NCI-H128 (cell line): ENCODE measurements around the gene GNA12.
"Not testable (repeated sequence)": the region's sequence is repeated elsewhere in the genome, so short reads cannot be mapped to it uniquely, and the experiment has no call there.

ENCODE experiments used
- DNase-seq: peaks from one replicate; lab custom pipeline; 2025; ENCODE audit not compliant: unreplicated experiment; lab: John Stamatoyannopoulos, UW

GNA12 gene

DNA sequence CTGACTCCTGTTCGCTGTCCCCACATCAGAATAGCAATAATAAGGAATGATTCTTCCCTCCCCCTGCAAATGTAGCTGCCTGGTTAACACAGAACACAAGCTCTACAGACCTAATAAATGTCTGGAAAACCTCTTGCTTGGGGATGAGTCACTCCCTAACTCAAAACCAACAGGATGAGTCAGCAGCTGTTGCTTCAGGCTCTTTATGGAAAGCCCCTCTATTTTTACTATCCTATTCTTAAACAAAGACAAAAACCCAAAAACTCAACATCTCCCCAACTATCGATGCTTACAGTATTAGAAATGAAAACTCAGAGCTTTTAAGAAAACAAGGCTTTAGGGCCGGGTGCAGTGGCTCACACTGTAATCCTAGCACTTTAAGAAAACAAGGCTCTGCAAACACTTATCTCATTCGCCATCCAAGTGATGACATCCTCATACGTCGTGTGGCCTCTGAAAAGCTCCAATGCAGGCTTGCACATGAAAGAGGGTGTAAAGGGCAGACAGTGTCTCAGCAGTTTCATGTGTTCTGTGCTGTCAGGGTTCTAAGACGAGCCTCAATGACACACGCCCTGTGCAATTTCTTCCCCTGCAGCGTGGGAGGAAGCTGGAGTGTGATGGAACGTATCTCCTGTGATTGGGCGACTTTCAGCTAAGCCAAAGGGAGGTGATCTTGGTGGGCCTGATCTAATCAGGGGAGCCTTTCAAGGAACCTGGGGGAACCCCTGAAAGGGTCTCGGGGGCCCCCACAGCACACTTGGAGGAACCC is 86.0 kb downstream of the GNA12 start:
- no peak for DNase-seq

DNA sequence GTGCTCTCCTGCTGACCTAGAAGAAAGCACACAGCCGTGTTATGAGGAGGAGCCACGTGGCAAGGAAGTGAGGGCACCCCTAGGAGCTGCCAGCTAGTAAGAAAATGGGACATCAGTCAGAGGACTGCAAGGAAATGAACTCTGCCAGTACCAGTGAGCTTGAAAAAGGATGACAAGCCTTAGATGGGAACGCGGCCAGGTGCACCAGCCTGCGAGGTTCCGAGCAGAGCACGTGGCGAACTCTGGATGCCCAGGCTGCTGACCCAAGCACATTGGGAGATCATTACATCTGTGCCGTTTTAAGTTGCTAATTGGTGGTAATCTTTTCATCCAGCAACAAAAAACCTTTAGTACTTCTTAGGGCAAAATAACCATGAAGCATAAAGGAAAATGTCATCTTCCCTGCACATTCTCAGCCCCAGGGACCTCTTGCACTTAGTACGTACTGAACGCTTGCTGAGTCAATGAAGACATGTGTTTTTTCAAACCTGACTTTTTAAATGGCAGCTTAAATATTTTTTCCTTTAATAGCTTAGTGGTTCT is 86.7 kb downstream of the GNA12 start:
- DNase-seq, result no peak

DNA sequence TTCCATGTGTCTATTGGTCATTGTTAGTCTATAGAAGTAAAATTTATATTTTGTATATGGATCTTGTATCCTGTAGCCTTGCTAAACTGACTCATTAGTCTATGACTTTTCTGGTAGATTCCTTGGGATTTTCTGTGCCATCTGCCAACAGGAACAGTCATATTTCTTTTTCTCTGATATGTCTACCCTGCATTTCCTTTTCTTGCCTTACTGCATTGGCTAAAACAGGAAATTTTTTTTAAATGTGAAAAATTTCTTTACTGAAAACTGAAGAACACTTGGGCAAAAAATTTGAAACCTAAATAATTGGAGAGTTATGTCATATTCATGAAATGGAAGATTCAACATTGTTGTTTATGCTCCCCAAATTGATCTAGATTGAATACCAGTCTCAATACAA is 88.6 kb downstream of the GNA12 start:
- DNase-seq, result no peak

DNA sequence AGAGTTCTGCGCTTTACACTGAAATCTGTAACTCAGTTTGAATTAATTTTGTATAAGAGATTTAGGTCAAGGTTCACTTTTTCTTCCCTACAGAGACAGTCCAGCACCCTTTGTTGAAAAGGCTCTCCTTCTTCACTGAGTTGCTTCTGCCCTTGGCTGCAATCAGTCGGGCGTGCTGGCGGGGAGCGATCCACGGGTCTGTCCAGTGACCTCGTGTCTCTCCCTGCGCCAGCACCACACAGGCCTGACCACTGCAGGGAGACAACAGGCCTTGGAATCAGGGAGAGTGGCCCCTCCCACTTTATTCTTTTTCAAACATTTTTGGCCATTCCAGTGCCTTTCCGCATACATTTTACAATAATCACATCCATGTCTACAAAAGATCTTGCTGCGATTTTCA is 89.2 kb downstream of the GNA12 start:
- no peak for DNase-seq

DNA sequence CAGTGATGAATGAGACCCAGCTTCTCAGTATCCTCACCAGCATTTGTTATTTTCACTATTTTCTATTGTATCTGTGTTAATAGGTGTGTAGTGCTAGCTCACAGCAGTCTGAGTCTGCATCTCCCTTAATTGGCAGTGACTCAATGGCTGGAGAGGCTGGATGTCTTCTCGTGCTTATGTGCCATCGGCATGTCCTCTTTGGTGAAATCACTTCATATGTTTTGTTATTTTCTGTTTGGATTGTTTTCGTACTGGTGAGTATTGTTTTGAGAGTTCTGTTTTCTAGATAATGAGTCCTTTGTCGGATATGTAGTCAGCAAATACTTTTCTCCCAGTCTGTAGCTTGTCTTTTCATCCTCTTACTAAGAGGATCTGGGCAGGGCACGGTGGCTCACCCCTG is 90.0 kb downstream of the GNA12 start:
- DNase-seq, result no peak

DNA sequence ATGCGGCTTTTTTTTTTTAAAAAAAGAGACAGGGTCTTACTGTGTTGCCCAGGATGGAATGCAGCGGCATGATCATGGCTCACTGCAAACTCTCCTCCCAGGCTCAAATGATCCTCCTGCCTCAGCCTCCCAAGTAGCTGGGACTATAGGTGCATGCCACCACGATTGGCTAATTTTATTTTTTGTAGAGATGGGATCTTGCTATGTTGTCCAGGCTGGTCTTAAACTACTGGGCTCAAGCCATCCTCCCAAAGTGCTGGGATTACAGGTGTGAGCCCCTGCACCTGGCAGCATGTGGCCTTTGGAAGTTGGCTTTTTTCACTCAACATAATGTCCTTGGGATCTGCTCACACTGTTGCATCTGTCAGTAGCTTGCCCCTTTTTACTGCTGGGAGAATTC is 91.0 kb downstream of the GNA12 start:
- DNase-seq, result no peak

DNA sequence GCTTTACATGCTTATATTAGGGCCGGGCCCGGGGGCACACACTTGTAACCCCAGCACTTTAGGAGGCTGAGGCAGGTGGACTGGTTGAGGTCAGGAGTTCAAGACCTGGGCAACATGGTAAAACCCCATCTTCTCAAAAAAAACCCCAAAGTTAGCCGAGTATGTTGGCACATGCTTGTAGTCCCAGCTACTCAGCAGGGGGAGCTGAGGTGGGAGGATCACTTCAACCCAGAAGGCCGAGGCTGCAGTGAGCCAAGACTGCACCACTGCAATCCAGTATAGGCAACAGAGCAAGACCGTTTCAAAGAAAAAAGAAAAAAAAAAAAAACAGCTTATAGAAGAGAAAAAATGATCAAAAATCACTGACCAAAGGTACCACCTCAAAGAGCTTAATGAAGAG is 93.0 kb downstream of the GNA12 start:
- DNase-seq, result no peak

DNA sequence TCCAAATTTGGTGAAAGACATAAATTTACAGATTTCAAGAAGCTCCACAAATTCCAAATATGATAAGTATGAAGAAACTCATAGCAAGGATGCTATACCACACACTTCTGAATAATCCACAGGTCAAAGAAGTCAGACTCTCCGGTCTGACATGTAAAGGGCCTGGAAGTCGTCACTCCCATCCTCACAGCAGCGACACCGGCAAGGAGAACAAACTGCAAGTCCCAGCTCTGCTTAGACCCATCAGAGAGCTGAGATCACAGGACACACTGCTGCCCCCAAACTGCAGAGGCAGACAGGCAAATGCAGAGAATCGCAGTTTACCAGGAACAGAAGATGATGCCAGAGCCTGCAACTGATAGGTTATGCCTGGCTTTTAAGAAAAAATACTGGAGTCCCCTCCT is 94.1 kb downstream of the GNA12 start:
- no peak for DNase-seq

DNA sequence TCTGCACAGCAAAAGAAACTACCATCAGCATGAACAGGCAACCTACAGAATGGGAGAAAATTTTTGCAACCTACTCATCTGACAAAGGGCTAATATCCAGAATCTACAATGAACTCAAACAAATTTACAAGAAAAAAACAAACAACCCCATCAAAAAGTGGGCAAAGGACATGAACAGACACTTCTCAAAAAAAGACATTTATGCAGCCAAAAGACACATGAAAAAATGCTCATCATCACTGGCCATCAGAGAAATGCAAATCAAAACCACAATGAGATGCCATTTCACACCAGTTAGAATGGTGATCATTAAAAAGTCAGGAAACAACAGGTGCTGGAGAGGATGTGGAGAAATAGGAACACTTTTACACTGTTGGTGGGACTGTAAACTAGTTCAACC is 95.4 kb downstream of the GNA12 start:
- not testable (repeated sequence) for DNase-seq

DNA sequence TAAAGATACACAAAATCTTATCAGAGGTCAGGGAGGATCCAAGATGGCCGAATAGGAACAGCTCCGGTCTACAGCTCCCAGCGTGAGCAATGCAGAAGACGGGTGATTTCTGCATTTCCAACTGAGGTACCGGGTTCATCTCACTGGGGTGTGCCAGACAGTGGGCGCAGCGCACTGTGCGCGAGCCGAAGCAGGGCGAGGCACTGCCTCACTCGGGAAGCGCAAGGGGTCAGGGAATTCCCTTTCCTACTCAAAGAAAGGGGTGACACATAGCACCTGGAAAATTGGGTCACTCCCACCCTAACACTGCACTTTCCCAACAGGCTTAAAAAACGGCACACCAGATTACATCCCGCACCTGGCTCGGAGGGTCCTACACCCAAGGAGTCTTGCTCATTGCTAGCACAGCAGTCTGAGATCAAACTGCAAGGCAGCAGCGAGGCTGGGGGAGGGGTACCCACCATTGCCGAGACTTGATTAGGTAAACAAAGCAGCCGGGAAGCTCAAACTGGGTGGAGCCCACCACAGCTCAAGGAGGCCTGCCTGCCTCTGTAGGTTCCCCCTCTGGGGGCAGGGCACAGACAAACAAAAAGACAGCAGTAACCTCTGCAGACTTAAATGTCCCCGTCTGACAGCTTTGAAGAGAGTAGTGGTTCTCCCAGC is 100.5 kb downstream of the GNA12 start:
- DNase-seq, result not testable (repeated sequence)

DNA sequence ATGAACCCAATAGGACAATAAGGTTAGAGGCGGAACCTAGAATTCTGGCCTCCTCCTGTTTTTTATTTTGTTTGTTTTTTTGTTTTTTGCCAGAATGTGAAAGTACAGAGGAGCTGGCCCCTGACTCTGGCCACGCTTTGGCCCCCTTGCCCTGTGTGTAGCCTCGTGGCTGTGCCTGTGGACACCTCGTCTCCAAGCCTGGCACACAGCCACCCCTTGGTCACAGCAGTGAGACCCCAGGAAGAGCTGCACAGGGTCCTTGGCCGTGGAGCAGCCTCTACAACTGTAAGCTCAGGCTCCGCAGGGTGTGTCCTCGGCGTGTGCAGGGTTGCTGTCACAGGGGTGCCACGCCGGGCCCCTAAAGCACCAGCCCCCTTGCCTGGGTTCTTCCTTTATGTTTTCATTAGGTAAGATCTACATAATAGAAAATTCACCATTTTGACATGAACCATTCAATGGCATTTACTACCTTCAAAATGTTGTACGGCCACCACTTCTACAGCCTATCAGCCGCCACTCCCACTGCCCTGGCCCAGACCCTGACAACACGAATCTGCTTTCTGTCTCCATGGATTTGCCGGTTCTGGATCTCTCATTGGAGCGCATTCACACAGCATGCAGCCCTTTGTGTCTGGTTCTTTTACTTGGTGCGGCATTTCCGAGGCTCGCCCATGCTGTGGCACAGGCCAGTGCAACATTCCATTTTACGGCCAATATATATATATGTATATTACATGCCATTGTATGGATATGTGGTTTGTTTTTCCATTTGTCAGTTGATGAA is 105.2 kb downstream of the GNA12 start:
- no peak for DNase-seq

DNA sequence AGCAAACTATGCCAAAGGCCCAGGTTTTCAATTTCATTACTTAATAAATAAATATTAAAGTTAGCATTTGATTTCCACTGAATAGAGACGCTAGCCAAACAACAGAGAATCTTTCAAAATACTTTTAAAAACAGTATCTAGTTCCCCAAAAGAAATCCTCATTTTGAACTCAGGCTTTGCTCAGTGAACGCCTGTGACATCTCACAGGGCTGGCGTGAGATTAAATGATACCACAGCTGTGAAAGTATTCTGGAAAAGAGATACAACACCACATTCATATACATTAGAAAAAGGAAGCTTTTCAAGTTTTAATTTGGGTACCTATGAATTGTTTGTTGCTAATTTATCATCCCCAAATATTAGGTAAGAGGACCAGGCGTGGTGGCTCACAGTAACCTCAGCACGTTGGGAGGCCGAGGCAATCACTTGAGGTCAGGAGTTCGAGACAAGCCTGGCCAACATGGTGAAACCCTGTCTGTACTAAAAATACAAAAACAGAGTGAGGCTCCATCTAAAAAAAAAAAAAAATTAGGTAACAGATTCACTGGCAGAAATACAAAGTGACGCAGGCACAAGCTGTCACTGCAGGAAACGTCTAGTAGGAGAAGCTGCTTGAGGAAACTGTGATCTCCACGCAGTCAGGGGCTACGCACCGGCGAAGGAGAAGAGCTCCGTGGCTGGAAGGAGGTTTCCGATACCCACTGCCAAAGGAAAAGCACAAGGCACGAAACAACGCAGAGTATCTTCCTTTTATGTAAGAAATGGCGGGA is 106.2 kb downstream of the GNA12 start:
- no peak for DNase-seq

DNA sequence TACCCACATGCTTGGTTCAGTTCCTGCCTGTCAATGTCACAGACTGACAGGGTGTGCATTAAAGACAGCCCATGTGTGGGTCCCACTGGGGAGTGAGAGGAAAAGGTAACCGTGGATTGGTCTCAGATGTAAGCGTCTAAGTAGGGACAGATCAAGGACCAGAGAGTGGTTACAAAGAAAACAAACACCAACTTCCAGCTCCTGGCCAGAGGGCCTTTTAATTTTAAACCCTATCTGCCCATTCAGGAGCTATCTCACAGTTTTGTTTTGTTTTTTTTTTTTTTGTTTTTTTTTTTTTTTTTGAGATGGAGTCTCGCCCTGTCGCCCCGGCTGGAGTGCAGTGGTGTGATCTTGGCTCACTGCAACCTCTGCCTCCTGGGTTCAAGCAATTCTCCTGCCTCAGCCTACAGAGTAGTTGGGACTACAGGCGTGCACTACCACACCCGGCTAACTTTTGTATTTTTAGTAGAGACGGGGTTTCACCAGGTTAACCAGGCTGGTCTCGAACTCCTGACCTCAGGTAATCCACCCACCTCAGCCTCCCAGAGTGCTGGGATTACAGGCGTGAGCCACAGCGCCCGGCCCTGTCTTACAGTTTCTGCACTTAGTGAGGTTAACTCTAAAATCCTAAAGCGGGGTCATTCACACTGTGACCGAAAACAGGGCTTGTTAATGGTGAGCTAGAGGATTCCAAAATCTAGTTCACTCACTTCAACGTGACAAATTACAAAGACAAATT is 106.9 kb downstream of the GNA12 start:
- not testable (repeated sequence) for DNase-seq

DNA sequence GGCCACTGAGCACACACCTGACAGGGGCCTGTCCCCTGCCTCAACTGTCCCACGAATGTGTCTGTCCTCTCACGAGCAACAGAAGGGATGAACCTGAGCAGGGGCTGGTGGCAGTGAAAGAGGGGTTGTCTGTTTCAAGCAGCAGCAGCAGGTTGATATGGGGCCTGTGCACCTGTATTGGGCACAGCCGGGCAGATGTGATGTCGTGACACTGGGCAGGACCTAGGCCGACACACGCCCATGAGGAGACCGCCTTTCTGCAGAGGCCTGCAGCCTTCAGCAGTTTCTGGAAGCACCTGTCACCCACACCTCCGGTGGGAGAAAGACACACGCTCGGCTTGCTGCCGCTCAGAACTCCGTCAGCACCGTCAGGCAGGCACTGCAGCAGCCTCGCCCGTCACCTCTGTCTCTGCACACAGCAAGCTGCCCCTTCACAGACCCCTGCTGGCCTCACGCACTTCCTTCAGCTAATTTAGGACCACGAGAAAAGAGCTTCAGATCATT is 107.6 kb downstream of the GNA12 start:
- DNase-seq, result no peak

DNA sequence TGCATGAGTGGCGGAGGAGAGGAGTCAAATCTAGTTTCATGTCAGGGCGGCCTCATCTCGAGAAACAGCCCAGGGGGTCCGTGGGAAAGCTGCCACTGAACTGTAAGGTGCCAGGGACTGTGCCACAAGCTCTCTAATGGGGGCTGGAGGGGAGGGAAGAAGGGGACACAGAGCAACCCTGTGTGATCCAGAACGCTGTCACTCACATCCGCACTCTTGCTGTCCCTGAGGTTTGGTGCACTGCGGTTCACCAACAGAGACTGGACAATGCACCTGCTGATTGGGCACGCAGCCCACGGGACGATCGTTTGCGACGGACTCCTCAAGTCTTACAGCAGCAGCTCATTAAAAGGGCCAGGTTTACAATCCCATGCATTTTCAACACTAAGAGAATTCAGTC is 108.4 kb downstream of the GNA12 start:
- no peak for DNase-seq

DNA sequence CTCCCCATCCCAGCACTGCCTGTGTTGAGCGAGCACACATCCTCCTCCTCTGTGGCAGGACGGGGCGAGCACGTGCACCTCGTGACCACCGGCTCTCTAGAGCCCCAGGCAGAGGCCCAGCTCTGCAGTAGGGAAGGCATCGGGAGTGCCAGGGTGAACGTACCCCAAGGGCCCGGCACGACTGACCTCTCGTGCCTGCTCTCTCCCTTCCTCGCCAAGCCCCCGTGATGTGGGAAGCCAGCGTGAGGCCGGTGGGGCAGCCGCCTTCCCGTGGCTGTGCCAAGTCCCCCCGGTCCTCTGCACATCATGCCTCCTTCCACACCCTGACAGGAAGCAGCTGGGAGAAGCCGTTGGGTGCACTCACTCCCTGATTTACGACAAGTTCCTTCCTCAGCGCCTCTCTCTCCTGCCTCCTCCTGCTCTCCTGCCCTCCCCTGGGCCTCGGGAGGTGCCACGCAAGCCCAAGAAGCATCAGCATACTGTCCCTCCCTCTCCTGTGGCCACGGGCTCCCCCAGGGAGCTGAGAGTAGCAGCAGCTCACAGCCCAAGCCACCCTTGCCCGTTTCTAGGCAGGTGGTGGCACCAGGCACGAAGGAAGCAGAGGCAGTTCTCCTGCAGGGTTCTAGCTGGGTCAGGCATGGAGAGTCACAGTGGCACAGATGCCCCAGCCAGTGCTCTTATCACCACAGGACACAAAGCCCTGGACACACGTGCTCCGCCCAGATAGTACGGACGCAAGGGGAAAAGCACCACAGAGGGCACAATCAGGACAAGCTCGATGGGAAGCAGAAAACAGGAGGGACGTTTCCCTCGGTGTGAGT is 109.1 kb downstream of the GNA12 start:
- DNase-seq, result no peak

DNA sequence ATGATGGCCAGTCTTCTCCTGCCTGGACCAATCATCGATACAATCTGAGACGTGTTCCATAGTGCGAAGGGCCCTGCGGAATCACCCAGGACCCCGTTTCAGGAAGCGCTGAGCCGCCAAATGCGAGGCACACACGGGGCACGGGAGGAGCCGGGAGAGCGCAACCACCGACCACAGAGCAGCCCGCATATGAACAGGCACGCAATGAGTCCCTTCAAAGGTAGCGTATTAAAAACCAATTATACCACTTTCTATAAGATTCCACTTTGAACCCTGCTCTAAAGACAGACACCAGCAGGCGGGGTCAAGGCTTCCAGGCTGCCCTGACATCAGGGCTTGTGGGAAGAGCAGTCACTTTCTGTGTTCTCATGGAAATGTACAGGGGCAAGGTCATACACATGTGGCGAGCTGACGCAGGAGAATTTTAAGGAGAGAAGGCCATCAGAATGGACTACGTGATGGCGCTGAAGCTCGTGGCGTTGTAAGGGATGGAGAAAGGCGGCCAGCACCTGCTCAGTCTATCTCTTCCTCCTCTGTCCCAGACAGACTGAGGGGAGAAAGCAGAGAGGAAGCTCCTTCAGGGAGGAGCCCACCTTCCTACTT is 109.9 kb downstream of the GNA12 start:
- no peak for DNase-seq

DNA sequence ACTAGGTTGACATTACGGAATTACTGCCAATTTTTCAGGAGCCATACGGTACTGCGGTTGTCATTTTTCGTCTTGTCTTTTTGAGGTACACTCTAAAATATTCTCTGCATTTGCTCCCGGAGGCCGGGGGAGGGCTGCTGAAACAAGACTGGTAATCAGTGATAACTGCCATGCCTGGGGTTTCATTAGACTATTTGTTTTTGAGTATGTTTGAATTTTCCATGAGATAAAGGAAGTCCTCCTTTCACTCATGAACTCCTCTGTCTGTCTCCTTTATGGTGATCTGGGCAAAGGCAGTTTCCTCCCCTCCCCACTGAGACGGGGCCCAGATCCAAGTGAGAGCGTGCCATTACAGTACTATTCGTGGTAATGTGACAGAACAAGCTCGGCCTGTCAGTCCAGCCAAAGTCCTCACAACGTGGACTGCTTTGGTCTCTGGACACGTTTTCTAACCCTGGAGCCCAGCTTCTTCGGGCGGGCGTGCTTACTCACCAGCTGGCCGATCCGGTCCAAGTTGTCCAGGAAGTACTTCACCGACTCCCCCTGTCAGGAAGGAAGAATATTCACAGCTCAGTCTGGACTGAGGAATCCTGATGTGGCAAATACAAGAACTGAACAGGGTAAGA is 111.0 kb downstream of the GNA12 start:
- no peak for DNase-seq
